ENCODE results near the gene SLC18B1. TPM values are rescaled to one million over a fixed set of nuclear protein-coding genes. Genes with fewer than 3 reads are reported as not detected.

The SLC18B1 gene
- total and polyA plus RNA-seq, 2 of the 8 experiments (the other 6 are each of a cell fraction or from before 2014, with no cell fraction given) = 17.2 to 23.4 TPM

DNA sequence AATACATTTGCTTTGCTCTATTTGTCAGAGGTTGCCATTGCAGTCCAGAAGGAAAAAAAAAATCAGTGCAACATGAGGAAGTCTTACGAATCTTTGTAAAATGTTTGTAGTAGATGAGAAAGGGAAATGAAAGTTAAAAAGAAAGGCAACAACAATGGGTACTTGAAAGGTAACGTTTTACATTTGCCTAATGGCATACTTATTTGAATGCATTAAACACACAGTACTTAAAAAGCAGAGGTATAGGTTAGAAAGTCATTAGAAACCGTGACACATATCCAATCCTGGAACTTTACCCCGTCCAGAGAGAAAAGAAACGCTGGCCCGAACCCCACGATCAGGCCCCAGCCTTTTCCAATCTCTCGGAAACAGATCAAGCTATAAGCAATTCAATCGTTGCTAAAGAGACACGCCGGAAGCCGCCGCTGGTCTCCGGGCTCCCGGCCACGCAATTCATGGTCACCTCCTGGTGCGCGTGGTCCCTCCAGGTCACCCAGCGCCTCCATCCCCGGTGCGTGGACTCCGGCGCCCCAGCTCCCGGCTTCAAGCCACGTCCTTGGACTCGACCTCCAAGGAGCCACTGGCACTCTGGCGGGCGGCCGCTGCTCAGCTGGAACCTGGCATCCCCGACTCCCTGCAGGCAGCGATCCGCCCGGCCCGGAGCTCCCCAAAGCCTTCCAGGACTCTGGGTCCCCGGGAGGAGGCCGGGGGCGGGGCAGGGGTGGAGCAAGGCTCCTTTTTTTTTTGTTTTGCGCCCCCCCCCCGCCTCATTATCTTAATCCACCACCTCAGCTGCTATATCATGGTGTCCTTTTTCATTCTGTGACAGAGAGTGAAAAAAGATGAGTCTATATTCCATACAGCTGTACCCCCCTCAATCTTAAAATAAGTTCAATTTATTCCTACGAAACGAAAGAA, at the start of gene SLC18B1 (continued):
- TF ChIP-seq SAP30 (IDR thresholded peaks at IDR 0.05; ENCODE audit: insufficient read depth, insufficient replicate concordance, low read length) (no peak), TAF7 (optimal IDR thresholded peaks at IDR 0.05; ENCODE audit: borderline replicate concordance, low read depth, low read length) (no peak), HDAC2 (IDR thresholded peaks at IDR 0.05; ENCODE audit: borderline replicate concordance in 1 of 2, low read depth in 2 of 2, low read length in 2 of 2) (no peak), RFX5 (IDR thresholded peaks at IDR 0.05; ENCODE audit: borderline replicate concordance, low read depth, low read length) (no peak), CBX8 (IDR thresholded peaks at IDR 0.05; ENCODE audit: borderline replicate concordance, low read depth, low read length) (no peak), RNF2 (IDR thresholded peaks at IDR 0.05; ENCODE audit: borderline replicate concordance, low read depth, low read length, missing control alignments, poor library complexity, severe bottlenecking) (no peak), JUN (IDR thresholded peaks at IDR 0.05; ENCODE audit: low read depth, low read length) (no peak), CTBP2 (IDR thresholded peaks at IDR 0.05; ENCODE audit: borderline replicate concordance, insufficient read depth, insufficient read length, low read length) (no peak), ASH2L (IDR thresholded peaks at IDR 0.05; ENCODE audit: low read length) (peak; percentile 71), SP4 (IDR thresholded peaks at IDR 0.05; ENCODE audit: low read length) (no peak), MAFK (IDR thresholded peaks at IDR 0.05; ENCODE audit: low read depth, low read length) (no peak), POLR2A (IDR thresholded peaks at IDR 0.05; ENCODE audit: control extremely low read depth in 1 of 2, low read depth in 2 of 2, low read length in 2 of 2) (peak in 1 of 2 experiments; percentile 66; a peak in 2 of 3 replicates), SRF (IDR thresholded peaks at IDR 0.05; ENCODE audit: low read depth, low read length) (no peak), SP1 (IDR thresholded peaks at IDR 0.05; ENCODE audit: low read depth, low read length) (no peak), TEAD4 (IDR thresholded peaks at IDR 0.05; ENCODE audit: low read depth, low read length) (no peak), TCF12 (IDR thresholded peaks at IDR 0.05; ENCODE audit: low read depth, low read length) (no peak)
- TF ChIP-seq, protein P1, sequence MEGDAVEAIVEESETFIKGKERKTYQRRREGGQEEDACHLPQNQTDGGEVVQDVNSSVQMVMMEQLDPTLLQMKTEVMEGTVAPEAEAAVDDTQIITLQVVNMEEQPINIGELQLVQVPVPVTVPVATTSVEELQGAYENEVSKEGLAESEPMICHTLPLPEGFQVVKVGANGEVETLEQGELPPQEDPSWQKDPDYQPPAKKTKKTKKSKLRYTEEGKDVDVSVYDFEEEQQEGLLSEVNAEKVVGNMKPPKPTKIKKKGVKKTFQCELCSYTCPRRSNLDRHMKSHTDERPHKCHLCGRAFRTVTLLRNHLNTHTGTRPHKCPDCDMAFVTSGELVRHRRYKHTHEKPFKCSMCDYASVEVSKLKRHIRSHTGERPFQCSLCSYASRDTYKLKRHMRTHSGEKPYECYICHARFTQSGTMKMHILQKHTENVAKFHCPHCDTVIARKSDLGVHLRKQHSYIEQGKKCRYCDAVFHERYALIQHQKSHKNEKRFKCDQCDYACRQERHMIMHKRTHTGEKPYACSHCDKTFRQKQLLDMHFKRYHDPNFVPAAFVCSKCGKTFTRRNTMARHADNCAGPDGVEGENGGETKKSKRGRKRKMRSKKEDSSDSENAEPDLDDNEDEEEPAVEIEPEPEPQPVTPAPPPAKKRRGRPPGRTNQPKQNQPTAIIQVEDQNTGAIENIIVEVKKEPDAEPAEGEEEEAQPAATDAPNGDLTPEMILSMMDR (IDR thresholded peaks at IDR 0.05; ENCODE audit: control extremely low read depth in 1 of 3, insufficient read depth in 1 of 3, low read depth in 1 of 3, low read length in 3 of 3) = no peak

All from H1 (cell line).